Activated T-cell treated with anti-CD3 and anti-CD28 coated beads, Interleukin-2, amount 50 U/mL, for 24 hours (primary cell): ENCODE measurements around the gene PBX3.

Experiments used
- DNase-seq: peaks from one replicate; pipeline ENCODE4 v3.0.0-alpha.2; 2020
- H3K27ac Mint-ChIP-seq: 2 replicates; pipeline ENCODE4 v1.8.0; 2020; ENCODE audit warnings: mild to moderate bottlenecking, mixed read lengths
- H3K27me3 Mint-ChIP-seq: 2 replicates; pipeline ENCODE4 v1.8.0; 2020; ENCODE audit warnings: mixed read lengths
- H3K36me3 Mint-ChIP-seq: 2 replicates; pipeline ENCODE4 v1.8.0; 2020; ENCODE audit warnings: low read depth, mixed read lengths
- H3K4me1 Mint-ChIP-seq: 2 replicates; pipeline ENCODE4 v1.8.0; 2020; ENCODE audit warnings: low read depth, mixed read lengths
- H3K4me3 Mint-ChIP-seq: 2 replicates; pipeline ENCODE4 v1.8.0; 2020; ENCODE audit warnings: mild to moderate bottlenecking, moderate library complexity, mixed read lengths
- H3K9me3 Mint-ChIP-seq: 2 replicates; pipeline ENCODE4 v1.8.0; 2020; ENCODE audit warnings: mixed read lengths

PBX3 gene

DNA sequence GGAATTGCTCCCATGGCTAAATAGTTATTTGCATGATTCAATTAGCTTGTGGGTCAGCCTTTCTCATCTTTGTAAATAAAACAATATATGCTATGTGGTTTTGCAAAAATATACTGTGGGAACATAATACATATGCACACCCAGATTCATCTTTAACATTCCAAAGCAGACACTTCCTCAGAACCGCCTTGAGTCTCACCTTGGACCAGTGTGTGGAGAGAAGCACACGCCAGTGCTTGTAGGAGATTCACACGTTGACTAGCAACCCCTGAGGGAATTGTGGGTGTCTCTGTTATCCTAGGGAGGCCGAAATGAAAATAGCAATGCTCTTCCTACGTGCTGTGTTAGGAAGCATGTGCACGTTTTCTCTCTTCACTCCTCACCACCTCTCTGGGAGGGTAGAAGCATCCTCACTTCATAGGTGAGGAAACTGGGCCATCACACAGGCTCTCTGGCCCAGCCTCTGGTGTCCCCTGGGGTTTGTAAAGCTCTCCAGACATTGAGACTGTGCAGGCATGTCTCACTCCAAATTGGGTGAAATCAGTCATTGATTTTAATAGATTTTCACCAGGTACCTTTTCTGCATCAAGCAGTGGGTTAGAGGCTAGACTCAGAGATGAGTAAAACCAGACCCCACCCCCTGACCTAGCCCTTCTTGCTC is 221.7 kb downstream of the PBX3 start:
- Mint-ChIP-seq H3K9me3 (no peaks in the 10 kb centered on the region), H3K36me3 (peaks cover 18% of the 10 kb centered on the region), H3K4me1 (peaks cover 12% of the 10 kb centered on the region), H3K27ac (no peak overlapping the region), H3K27me3 (no peaks in the 10 kb centered on the region), H3K4me3 (no peak overlapping the region)
- DNase-seq: no peak

DNA sequence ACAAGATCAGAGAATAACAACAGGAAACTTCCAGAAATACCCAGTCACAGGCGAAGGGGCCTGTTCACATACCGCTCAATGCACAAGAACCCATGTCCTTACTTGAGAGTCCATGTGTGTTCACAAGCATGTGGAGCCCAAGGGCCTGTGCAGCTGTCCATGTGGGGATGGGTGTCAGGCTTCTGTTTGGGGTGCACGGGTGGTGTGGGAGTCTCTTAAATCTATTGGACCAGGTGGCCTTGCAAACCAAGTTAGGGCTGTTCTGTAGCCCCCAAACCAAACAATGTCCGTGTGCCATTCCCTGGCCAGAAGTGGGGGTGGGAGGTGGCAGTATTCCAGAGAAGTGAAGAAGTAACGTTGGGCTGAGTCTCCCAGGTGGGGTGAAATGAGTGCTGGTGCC is 222.3 kb downstream of the PBX3 start:
- DNase-seq: no peak
- Mint-ChIP-seq H3K4me1 (peaks cover 12% of the 10 kb centered on the region), H3K36me3 (peaks cover 16% of the 10 kb centered on the region), H3K9me3 (no peaks in the 10 kb centered on the region), H3K27ac (no peak overlapping the region), H3K4me3 (no peak overlapping the region), H3K27me3 (no peaks in the 10 kb centered on the region)

DNA sequence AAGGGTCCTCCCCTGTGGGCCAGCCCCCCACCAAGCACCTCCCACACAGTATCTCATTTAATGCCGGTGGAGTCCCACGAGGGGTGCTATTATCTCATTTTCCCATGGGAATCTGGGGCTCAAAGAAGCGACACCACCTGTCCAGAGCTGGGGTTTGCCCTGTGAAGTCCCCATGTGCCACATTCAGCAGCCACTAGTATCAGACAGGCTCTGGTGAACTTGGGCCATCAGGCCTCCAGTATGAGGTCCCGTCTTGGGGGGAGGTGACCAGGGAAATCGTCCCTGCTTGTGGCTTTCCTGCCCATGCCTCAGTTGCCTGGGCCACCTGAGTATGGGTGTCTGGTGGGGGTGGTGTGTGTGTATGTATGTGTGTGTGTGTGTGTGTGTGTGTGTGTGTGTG is 222.7 kb downstream of the PBX3 start:
- peaks cover 1% of the 10 kb centered on the region for H3K9me3 Mint-ChIP-seq
- no peak for DNase-seq
- H3K4me3 Mint-ChIP-seq: no peak overlapping the region
- no peaks in the 10 kb centered on the region for H3K27me3 Mint-ChIP-seq
- H3K36me3 Mint-ChIP-seq: peaks cover 16% of the 10 kb centered on the region
- H3K27ac Mint-ChIP-seq: no peak overlapping the region
- peaks cover 12% of the 10 kb centered on the region for H3K4me1 Mint-ChIP-seq

DNA sequence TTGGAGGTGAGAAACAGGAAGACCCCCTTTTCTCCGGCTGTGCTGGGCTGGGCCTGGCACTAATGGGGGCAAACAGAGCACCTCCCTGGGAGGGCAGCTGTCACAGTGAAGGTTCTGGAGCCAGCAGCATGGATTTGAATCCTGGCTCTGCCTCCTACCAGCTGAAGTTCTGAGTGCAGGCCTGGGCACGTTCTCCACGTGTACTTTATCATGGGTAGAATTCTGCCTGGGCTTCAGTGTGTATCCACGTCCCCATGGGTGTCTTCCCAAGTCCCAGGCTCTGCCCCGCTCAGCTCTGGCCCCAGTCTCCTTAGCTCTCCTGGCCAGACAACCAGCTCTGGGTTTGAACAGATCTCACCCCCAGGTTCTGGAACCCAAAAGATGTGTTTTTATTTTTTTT is 223.2 kb downstream of the PBX3 start:
- Mint-ChIP-seq H3K4me3 (no peak overlapping the region), H3K4me1 (peaks cover 12% of the 10 kb centered on the region), H3K27ac (no peak overlapping the region)

DNA sequence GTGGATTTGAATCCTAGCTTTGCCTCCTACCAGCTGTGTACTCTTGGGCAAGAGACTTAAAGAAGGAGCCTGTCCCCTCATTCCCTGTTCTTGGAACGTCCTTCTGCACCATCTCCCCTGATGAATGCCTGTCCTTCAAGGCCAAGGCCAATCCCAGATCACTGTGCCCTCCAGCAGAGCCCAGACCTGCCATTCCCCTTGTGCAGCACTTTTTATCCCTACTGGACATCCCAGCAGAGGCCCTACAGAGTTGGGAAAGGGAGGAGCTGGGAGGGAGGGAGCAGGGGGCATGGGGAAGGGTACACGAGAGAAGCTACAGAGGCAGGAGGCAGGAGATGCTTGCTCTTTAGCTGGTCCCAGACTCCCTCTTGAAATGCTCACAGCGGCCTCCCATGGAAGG is 223.9 kb downstream of the PBX3 start:
- Mint-ChIP-seq H3K27me3 (no peaks in the 10 kb centered on the region), H3K27ac (no peak overlapping the region), H3K9me3 (peaks cover 2% of the 10 kb centered on the region), H3K4me1 (peaks cover 10% of the 10 kb centered on the region), H3K4me3 (no peak overlapping the region), H3K36me3 (peaks cover 7% of the 10 kb centered on the region)
- DNase-seq: no peak

More for the DNA sequence above, 223.2 kb downstream of the PBX3 start:
- H3K27me3 Mint-ChIP-seq: no peaks in the 10 kb centered on the region
- no peak for DNase-seq
- peaks cover 11% of the 10 kb centered on the region for H3K36me3 Mint-ChIP-seq
- H3K9me3 Mint-ChIP-seq: peaks cover 2% of the 10 kb centered on the region

DNA sequence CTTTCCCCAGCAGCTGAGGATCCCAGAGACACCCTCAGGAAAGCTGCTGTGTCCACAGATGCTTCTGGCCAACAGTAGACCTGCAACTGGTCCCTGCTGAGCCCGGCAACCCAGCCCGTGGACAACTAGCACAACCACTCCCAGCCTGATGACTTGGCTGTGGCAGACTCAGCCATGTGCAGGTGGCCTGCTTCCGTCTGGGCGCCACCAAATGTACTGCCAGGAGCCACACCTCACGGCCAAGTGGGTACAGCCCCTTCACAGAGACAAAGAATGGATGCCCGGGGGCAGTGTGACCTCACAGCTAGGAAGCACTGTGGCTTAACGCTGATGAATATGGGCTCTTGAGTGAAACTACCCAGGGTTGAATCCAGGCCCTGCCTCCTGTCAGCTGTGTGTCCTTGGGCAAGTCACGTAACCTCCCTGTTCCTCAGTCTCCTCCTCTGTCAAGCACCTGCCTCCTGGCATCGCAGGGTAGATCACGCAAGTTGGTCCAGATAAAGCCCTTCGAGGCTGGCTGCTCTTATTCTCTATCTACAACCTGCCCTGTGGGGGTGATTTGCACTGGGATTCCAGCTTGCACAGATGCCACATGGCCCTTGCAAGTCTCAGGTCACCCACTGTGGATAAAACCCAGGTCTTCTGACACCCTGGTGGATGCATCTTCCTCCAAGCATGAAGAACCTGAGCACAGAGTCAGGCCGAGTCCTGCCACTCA is 225.0 kb downstream of the PBX3 start:
- Mint-ChIP-seq H3K9me3 (peaks cover 2% of the 10 kb centered on the region), H3K27me3 (no peaks in the 10 kb centered on the region), H3K4me3 (no peak overlapping the region), H3K4me1 (peaks cover 3% of the 10 kb centered on the region), H3K27ac (no peak overlapping the region), H3K36me3 (no peaks in the 10 kb centered on the region)
- DNase-seq: no peak

DNA sequence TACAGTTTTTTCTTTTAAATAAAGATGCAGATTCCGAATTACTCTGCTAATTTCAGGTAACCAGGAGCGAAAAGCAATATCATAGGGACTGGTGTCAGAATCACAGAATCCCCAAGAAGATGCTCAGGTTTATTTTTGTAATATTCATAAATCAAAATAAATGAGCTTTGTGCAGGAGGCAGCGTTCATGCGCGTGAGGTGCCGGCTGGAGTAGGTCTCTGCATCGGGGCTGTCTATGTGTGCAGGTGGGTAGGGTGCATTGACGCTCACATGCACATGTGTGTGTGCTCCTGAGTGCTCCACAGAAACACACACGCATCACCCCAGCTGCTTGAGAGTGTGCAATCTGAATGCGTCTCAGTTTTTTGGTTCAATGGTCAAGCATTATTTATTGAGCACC is 226.4 kb downstream of the PBX3 start:
- no peaks in the 10 kb centered on the region for H3K36me3 Mint-ChIP-seq
- H3K4me3 Mint-ChIP-seq: no peak overlapping the region
- DNase-seq: no peak
- H3K9me3 Mint-ChIP-seq: peaks cover 2% of the 10 kb centered on the region
- no peaks in the 10 kb centered on the region for H3K27me3 Mint-ChIP-seq
- H3K4me1 Mint-ChIP-seq: no peaks in the 10 kb centered on the region
- no peak overlapping the region for H3K27ac Mint-ChIP-seq

DNA sequence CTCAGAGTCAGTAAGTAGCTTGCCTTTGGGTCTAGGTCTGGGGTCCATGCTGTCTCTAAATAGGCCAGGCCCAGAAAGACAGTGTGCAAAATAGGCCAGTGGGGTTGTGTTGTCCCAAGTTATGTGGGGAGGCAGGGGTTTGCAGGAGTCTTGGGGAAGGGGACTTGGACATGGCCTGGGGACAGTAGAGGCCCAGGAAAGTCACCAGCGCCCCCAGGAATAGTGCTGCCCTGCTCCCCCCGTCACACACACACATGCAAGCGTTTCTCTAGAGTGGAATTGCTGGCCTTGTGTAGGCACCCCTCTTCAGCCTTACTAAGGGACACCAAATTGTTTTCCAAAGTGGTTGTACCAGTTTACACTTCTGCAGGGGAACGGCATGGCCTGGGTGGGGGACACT is 227.5 kb downstream of the PBX3 start:
- H3K27me3 Mint-ChIP-seq: no peaks in the 10 kb centered on the region
- no peaks in the 10 kb centered on the region for H3K4me1 Mint-ChIP-seq
- H3K4me3 Mint-ChIP-seq: no peak overlapping the region
- no peaks in the 10 kb centered on the region for H3K36me3 Mint-ChIP-seq
- peaks cover 7% of the 10 kb centered on the region for H3K9me3 Mint-ChIP-seq
- no peak for DNase-seq
- no peak overlapping the region for H3K27ac Mint-ChIP-seq

DNA sequence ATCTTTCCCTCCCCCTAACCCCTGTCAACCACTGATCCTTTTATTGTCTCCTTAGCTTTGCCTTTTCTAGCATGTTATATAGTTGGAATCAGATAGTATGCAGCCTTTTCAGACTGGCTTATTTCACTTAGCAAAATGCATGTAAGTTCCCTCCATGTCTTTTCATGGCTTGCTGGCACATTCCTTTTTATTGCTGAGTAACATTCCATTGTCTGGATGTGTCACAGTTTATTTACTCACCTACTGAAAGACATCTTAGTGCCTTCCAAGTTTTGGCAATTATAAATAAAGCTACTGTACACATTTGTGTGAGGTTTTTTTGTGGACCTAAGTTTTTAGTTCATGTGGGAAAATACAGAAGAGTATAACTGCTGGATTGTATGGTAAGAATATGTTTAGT is 230.1 kb downstream of the PBX3 start:
- DNase-seq: no peak
- Mint-ChIP-seq H3K27ac (no peak overlapping the region), H3K36me3 (no peaks in the 10 kb centered on the region), H3K4me1 (no peaks in the 10 kb centered on the region), H3K4me3 (no peak overlapping the region), H3K9me3 (peaks cover 20% of the 10 kb centered on the region), H3K27me3 (peaks cover 12% of the 10 kb centered on the region)

DNA sequence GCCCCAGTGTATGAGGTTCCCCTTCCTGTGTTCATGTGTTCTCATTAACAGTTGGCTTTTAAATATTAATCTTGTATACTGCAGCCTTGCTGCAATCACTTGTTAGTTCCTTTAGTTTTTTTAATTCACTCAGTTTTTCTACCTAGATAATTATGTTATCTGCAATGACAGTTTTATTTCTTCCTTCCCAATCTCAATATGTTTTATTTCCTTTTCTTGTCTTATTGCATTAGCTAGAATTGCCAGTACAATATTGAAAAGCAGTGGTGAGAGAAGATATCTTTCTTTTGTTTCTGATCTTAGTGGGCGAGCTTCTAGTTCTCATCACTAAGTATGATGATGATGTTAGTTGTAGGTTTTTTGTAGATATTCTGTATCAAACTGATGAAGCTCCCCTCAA is 232.2 kb downstream of the PBX3 start:
- Mint-ChIP-seq H3K27ac (no peak overlapping the region), H3K9me3 (peaks cover 20% of the 10 kb centered on the region), H3K27me3 (peaks cover 29% of the 10 kb centered on the region), H3K4me3 (no peak overlapping the region), H3K4me1 (no peaks in the 10 kb centered on the region), H3K36me3 (no peaks in the 10 kb centered on the region)
- no peak for DNase-seq

DNA sequence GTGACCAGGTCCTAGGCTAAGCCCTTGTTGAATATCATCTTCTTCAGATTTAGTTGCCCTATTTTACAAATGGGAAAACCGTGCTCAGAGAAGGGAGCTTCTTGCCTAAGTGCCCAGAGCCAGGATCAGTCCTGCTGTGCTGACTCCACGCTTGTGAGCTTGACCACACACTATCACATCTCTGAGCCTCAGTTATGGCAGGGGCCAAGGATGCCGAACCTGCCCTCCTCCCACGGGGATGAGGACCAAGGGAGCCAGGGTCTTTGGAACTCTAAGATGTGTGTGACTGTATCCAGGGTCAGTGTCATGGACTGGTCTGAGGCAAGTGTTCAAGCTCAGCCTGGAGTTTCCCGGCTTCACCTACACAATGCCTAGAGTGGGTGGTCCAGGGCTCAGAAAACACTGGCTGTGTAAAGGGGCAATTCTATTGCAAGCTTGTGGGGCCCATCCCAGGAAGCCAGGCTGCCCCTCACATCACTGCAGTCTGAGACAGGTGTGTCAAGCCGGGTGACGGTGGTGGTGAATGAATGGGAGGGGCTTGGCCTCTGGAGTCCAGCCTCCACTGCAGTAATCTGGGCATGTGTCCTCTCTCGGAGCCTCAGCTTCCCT is 235.7 kb downstream of the PBX3 start:
- Mint-ChIP-seq H3K27me3 (peaks cover 29% of the 10 kb centered on the region), H3K4me3 (no peak overlapping the region), H3K9me3 (peaks cover 18% of the 10 kb centered on the region), H3K27ac (no peak overlapping the region), H3K36me3 (no peaks in the 10 kb centered on the region), H3K4me1 (no peaks in the 10 kb centered on the region)
- DNase-seq: peak; percentile 15

DNA sequence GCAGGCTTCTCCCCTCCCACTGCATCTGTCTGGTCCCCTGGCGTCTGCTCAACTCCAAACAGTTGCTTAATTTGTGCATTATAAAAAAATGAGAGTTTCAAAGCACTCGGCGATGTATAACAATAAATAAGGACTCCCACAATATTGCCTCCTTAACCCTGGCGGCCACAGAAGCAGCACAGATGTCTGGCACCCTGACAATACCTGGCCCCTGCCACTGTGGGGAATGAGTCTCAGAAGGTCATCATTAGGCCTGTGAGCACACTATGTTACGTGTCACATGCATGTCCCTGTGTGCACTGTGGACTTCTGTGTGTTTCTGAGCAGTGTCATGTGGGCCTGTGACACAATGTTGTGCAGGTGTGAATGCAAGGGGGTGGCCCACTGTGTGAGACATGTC is 236.5 kb downstream of the PBX3 start:
- Mint-ChIP-seq H3K4me3 (no peak overlapping the region), H3K27me3 (peaks cover 29% of the 10 kb centered on the region), H3K27ac (no peak overlapping the region), H3K4me1 (no peaks in the 10 kb centered on the region), H3K36me3 (no peaks in the 10 kb centered on the region), H3K9me3 (peaks cover 18% of the 10 kb centered on the region)
- no peak for DNase-seq

DNA sequence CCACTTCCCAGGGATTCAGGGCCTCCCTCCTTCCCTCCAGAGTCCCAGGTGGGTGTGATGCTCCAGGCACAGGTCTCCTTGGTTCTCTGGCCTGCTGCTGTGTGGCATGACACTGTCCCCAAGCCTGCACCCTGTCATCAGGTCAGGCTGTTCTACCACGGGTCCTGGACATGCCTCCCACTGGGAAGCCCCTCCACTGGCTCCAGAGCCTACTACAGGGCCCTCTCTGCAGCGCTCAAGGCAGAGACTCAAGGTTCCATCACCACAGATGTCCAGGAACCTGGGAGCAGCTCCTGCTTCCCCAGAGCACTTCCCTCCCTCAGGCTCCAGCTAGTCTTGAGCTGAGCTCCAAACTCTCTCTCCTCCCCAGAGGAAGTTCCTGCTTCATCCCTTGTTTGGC is 237.3 kb downstream of the PBX3 start:
- peaks cover 29% of the 10 kb centered on the region for H3K27me3 Mint-ChIP-seq
- H3K9me3 Mint-ChIP-seq: peaks cover 15% of the 10 kb centered on the region
- no peaks in the 10 kb centered on the region for H3K4me1 Mint-ChIP-seq
- no peak overlapping the region for H3K4me3 Mint-ChIP-seq
- H3K36me3 Mint-ChIP-seq: no peaks in the 10 kb centered on the region
- DNase-seq: peak; percentile 5
- no peak overlapping the region for H3K27ac Mint-ChIP-seq

DNA sequence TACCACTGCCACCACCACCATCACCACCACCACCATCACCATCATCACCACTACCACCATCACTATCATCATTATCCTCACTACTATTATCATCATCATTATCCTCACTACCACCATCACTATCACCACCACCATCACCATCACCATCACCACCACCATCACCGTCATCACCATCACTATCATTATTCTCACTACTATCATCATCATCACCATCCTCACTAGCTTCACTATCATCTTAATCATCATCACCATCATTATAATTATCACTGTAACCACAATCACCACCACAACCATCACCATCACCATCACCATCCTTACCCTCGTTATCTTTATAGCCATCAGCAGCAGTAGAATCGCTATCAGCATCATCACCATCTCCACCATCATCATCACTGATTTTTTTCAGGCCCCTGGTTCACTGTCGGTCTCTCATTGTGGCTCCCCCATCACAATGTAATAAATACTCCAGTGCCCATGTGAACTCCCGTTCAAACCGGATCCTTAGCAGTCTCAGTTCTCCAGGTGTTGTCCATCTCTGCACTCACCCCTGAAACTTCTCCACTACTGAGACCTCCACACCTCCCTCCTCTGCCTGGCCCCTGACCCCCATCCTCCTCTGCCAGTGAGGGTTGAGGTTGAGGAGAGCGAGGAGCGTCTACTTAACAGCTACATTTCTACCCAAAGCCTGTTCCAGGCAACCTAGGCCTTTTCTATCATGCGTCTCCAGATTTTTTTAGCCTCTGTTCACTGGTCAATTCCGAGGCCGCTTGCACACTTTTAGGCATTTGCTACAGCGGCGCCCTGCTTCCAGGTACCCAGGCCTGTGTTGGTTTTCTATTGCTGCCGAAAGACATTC is 238.2 kb downstream of the PBX3 start:
- no peaks in the 10 kb centered on the region for H3K36me3 Mint-ChIP-seq
- H3K9me3 Mint-ChIP-seq: peaks cover 6% of the 10 kb centered on the region
- H3K27ac Mint-ChIP-seq: no peak overlapping the region
- no peaks in the 10 kb centered on the region for H3K4me1 Mint-ChIP-seq
- peaks cover 29% of the 10 kb centered on the region for H3K27me3 Mint-ChIP-seq
- H3K4me3 Mint-ChIP-seq: no peak overlapping the region
- DNase-seq: no peak
